Astrocyte of the cerebellum (primary cell): ENCODE data around the gene GSTM2.

ENCODE experiments used
- DNase-seq: peaks from one replicate; pipeline ENCODE4 v3.0.0-alpha.2; 2011; ENCODE audit warnings: low read depth
- H3K4me3 ChIP-seq: 2 replicates; pipeline ENCODE4 v1.5.1; 2011; ENCODE audit warnings: mild to moderate bottlenecking, low read depth, low read length, moderate library complexity
- in situ Hi-C: cut with HindIII; loops from 2 replicates; pipeline ENCODE4 v1.10.0; 2017; ENCODE audit warnings: low sequenced_read_pairs
- TF ChIP-seq, protein P1 (sequence below): IDR thresholded peaks from 2 replicates; pipeline ENCODE4 v1.5.1; 2012; ENCODE audit warnings: low read length, low read depth, moderate library complexity, mild to moderate bottlenecking; ENCODE audit errors: missing control alignments

Gene GSTM2

DNA sequence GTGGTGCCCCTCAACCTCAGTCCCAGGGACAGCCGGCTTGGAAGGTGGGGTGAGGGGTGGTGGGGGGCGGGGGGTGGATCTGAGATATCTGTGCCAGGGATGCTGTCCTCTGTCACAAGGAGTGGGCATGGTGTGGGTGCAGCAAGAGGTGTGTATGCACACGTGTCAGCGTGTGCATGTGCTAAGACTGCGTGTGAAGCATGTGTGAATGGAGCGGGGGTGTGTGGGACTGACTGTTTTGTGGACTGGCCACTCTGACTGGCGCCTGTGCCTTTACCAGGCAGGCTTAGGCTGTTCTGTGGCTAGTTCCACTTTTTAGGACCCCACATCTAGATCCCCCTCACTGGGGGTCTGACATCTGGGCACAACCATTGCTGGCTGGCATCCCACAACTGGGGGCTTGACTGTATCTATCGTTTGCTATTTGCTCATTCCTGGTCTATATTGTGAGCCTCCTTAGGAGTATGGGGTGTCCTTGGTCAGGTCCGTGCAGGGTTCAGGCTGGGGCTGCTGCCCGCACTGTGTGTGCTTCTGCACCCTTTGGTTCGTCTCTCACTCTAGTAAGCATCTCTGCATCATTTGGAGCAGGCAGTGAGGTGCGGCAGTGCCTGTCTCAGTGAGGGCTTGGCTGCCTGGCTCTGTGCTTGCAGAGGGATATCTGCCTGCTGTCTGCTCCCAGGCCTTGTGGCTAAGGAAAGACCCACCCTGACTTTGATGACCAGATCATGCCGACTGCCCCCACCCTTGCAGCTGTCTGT, 46.3 kb upstream of the GSTM2 start:
- TF ChIP-seq, protein P1, sequence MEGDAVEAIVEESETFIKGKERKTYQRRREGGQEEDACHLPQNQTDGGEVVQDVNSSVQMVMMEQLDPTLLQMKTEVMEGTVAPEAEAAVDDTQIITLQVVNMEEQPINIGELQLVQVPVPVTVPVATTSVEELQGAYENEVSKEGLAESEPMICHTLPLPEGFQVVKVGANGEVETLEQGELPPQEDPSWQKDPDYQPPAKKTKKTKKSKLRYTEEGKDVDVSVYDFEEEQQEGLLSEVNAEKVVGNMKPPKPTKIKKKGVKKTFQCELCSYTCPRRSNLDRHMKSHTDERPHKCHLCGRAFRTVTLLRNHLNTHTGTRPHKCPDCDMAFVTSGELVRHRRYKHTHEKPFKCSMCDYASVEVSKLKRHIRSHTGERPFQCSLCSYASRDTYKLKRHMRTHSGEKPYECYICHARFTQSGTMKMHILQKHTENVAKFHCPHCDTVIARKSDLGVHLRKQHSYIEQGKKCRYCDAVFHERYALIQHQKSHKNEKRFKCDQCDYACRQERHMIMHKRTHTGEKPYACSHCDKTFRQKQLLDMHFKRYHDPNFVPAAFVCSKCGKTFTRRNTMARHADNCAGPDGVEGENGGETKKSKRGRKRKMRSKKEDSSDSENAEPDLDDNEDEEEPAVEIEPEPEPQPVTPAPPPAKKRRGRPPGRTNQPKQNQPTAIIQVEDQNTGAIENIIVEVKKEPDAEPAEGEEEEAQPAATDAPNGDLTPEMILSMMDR = no peak
- in situ Hi-C loops = no loop called here
- H3K4me3 ChIP-seq = peak overlapping the region; percentile 91
- no peak for DNase-seq

DNA sequence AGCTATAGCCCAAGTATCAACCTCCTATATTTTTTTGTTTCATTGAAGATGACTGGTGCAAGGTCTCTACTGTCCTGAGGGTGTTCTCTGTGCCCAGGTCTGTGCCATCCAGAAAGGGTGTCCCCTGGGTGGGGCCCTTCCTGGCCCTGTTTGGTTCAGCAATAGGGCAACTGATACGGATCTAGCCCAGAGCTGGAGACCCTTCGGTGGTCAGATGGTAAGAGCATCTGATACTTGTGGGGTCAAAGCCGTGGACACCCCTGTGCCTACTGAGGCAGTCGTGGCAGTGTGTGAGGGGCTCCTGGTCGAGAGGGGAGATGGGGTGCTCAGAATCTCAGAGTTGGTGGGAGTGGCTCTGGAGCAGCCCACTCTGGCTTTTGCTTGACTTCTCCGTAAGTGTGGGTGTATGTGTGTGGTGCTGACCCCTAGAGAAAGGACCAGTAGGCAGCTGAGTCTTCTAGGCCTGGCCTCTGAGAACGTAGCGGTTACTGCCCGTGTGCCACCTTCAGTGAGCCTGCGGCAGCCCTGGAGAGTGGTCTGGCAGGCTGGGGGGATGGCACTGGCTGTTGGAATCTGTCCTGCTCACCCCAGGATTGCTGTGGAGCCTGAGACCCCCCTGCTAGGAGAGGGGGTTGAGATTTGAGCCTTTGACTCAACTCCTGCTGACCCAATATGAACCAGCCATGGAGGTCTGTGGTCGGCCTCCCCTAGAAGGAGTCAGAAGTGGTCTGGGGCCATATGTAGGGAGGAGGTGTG, 45.5 kb upstream of the GSTM2 start:
- no peak for DNase-seq
- TF ChIP-seq, protein P1 = no peak
- peak overlapping the region; percentile 91 for H3K4me3 ChIP-seq
- in situ Hi-C loops = no loop called here

DNA sequence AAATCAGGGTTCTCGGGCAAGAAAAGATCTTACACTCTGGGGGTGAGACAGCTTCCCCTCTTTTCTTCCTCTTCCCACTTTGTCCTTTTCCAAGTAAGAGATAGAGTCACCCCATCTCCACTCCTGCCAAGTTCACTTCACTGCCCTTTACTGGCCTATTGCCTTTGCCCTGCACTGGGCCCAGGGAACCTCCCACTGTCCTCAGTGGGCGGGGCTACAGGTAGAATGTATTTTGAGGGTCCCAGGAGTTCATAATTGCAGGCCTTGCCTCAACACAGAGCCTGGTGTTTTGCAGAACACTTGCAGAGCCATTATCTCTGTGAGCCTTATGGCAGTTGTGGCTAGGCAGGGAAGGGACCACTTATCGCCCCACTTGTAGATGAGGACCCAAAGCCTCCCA, 45.0 kb upstream of the GSTM2 start:
- in situ Hi-C loops = no loop called here
- H3K4me3 ChIP-seq = no peak overlapping the region
- no peak for DNase-seq
- TF ChIP-seq, protein P1 = no peak

DNA sequence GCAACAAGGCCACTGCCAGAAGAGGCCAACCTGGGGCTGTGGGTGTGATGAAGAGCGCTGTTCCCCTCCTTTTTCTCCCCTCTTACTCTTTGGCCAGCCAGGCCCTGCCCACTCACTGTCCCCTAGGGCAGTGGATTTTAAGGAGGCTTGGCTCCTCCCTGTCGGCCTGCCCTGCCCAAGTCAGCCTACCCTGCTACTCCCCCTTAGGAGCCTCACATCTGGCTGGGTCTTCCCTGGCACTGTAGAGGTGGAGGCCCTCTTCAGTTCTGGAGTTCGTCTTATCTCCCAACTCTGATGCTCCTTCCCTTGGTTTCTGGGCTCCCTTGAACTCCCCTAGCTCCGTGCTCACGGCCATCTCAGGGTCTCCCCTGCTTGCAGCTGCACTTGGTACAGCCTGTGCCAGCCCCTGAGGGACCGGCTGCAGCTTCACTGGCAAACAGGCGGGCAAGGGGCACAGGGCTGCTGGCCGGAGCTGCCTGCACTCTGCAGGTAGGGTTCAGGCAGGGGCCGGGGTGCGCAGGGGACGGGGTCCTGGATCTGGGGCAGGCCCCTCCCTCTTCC, 44.2 kb upstream of the GSTM2 start:
- H3K4me3 ChIP-seq = no peak overlapping the region
- in situ Hi-C loops = no loop called here

DNA sequence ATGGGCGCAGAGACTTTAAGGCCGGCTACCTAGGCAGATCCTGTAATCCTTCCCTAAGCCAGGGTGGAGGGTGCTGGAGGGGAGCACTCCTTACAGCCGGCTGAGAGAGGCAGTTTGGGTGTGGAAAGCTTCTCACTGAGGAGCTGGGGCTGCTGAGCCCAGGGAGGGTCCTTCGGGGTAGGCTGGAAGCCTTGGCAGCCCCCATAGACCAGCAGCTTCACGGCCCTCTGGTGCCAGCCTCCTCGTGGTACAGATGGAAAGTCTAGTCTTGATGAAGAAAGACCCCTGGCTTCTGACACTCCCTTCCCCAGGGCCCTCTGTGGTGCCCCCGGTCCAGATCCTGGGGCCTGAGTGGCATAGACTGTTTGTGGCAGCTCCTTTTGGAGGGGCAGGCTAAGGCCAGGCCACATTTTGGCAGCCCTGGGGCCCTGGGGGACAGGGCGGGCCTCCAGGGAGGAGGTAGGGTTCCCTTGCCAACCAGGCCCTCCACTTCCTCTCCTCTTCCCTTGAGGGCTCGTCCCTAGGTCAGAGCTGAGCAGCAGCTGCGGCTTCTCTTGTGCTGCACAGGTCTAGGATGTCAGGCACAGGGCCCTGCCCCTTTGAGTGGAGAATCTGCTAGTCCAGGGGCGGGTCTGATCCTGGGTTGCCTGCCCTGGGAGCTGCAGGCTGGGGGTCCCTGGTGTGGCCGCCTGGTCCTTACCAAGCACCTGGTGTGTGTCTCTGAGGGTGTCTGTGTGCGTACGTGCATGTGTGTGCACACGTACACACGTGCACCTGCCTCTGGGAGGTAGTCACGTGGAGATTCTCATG, 43.5 kb upstream of the GSTM2 start:
- in situ Hi-C loops = no loop called here
- TF ChIP-seq, protein P1 = no peak
- no peak for DNase-seq
- H3K4me3 ChIP-seq = no peak overlapping the region

More for the DNA sequence above, 44.2 kb upstream of the GSTM2 start:
- no peak for DNase-seq
- TF ChIP-seq, protein P1 = no peak

GRCh38 chr1:109625176-109625575, 42.7 kb upstream of the GSTM2 start:
- TF ChIP-seq, protein P1 = no peak
- no peak overlapping the region for H3K4me3 ChIP-seq
- in situ Hi-C loops = no loop called here
- DNase-seq = no peak
